AG04450 (cell line): ENCODE results near the gene NOC2L. TPM values are rescaled to one million over a fixed set of nuclear protein-coding genes. Genes with fewer than 3 reads are reported as not detected.

Source experiments
- CTCF ChIA-PET: fragments of 300-600, 350-600 bp; formaldehyde crosslinking; extraction: SDS; loops from one replicate; lab custom pipeline; 2022; ENCODE audit warnings: antibody characterized with exemption, inconsistent platforms; lab: Charles Lee
- POLR2A ChIA-PET: fragments of 350-600 bp; formaldehyde crosslinking; extraction: SDS; loops from one replicate; lab custom pipeline; 2021; ENCODE audit warnings: antibody characterized with exemption, inconsistent platforms; lab: Yijun Ruan, JAX
- DNase-seq: peaks from one replicate; pipeline ENCODE4 v3.0.0-alpha.2; 2011; ENCODE audit warnings: low read depth, low spot score
- H3K27ac ChIP-seq: one replicate; pipeline ENCODE4 v1.5.1; 2012; ENCODE audit warnings: low read depth, low read length, control low read depth
- H3K27me3 ChIP-seq: one replicate; pipeline ENCODE4 v1.6.0; 2012; ENCODE audit warnings: low read length; ENCODE audit not compliant: control insufficient read depth, insufficient read depth
- H3K4me3 ChIP-seq: 2 replicates; pipeline ENCODE4 v1.5.1; 2011; ENCODE audit warnings: mild to moderate bottlenecking, low read depth, low read length, control low read depth
- H3K9me3 ChIP-seq: 2 replicates; pipeline ENCODE4 v1.5.1; 2012; ENCODE audit warnings: low read length; ENCODE audit not compliant: control insufficient read depth, insufficient read depth
- CTCF ChIP-seq: IDR thresholded peaks from 2 replicates; pipeline ENCODE4 v1.5.1; 2011; ENCODE audit warnings: low read depth, low read length, control low read depth, inconsistent platforms
- polyA plus RNA-seq: library from polyadenylated mRNA; depleted of rRNA; stranded (reverse); fragments of >200 nt; gene quantifications from 2 replicates; pipeline ENCODE4 v1.2.3, GENCODE V29; 2011

NOC2L gene
- polyA plus RNA-seq, 1 experiment: 36.1 TPM

GRCh38 chr1:929712-930632, 29.1 kb downstream of the NOC2L start:
- no peak for TF ChIP-seq CTCF
- H3K27ac ChIP-seq: no peak overlapping the region
- DNase-seq: no peak
- ChIA-PET CTCF (interaction anchor here (1.1 kb wide), 1 partner anchor 25 kb away, joined by 3 read pairs; no protein-coding TSS in a partner anchor), POLR2A (no interaction called here)
- H3K27me3 ChIP-seq: peaks cover 4% of the 10 kb centered on the region
- H3K9me3 ChIP-seq: no peaks in the 10 kb centered on the region; the same call in 1 of the 2 replicates
- H3K4me3 ChIP-seq: no peak overlapping the region

- Histone ChIP-seq H3K27ac (no peak overlapping the region), H3K9me3 (no peaks in the 10 kb centered on the region; the same call in 1 of the 2 replicates), H3K4me3 (no peak overlapping the region), H3K27me3 (peaks cover 4% of the 10 kb centered on the region)
- no peak for TF ChIP-seq CTCF
- ChIA-PET POLR2A (no interaction called here), CTCF (interaction anchor here (1.1 kb wide), 1 partner anchor 24 kb away, joined by 3 read pairs; no protein-coding TSS in a partner anchor)
- no peak for DNase-seq
These were observed 30.0 kb downstream of the NOC2L start for GRCh38 chr1:928825-929661.

GRCh38 chr1:927748-928147, 31.3 kb downstream of the NOC2L start:
- TF ChIP-seq CTCF: no peak
- H3K4me3 ChIP-seq: no peak overlapping the region
- POLR2A ChIA-PET: no interaction called here
- DNase-seq: no peak
- H3K27ac ChIP-seq: no peak overlapping the region
- peaks cover 6% of the 10 kb centered on the region for H3K27me3 ChIP-seq
- H3K9me3 ChIP-seq: no peaks in the 10 kb centered on the region; the same call in 1 of the 2 replicates
- CTCF ChIA-PET: no interaction called here

GRCh38 chr1:927234-927633, 31.8 kb downstream of the NOC2L start:
- CTCF ChIA-PET: no interaction called here
- peaks cover 7% of the 10 kb centered on the region for H3K27me3 ChIP-seq
- H3K9me3 ChIP-seq: no peaks in the 10 kb centered on the region; the same call in 1 of the 2 replicates
- no peak for DNase-seq
- POLR2A ChIA-PET: no interaction called here
- TF ChIP-seq CTCF: no peak
- no peak overlapping the region for H3K4me3 ChIP-seq
- H3K27ac ChIP-seq: no peak overlapping the region
